Bronchial epithelial cell (primary cell): Measurements from ENCODE around the gene CACNA1D. TPM values are rescaled to one million over a fixed set of nuclear protein-coding genes. Genes with fewer than 3 reads are reported as not detected.
A peak's percentile ranks its signal among the peaks of the same experiment; 100 is the strongest.

Experiments used
- DNase-seq: peaks from one replicate; pipeline ENCODE4 v3.0.0-alpha.2; 2010; ENCODE audit warnings: low read depth
- FAIRE-seq: peaks from 2 replicates; lab custom pipeline; 2011; peaks lifted over from hg19 to GRCh38; lab: Jason Lieb, UNC
- H3K27me3 ChIP-seq: 2 replicates; pipeline ENCODE4 v1.5.1; 2011; ENCODE audit warnings: low read length; ENCODE audit not compliant: control insufficient read depth, insufficient read depth
- H3K36me3 ChIP-seq: 2 replicates; pipeline ENCODE4 v1.5.1; 2011; ENCODE audit warnings: low read length; ENCODE audit not compliant: control insufficient read depth, insufficient read depth
- H3K4me3 ChIP-seq: 2 replicates; pipeline ENCODE4 v1.5.1; 2011; ENCODE audit warnings: mild to moderate bottlenecking, low read depth, low read length, control low read depth
- CTCF ChIP-seq: IDR thresholded peaks from 2 replicates; pipeline ENCODE4 v1.5.1; 2011; ENCODE audit warnings: mild to moderate bottlenecking, moderate library complexity, low read length, control low read depth, inconsistent platforms; ENCODE audit not compliant: insufficient read depth, severe bottlenecking
- total RNA-seq: library from RNA; depleted of rRNA; stranded (reverse); fragments of >200 nt; gene quantifications from 2 replicates; pipeline ENCODE4 v1.2.1, GENCODE V29; 2014

CACNA1D gene
- total RNA-seq, 1 donor from 2014 or later = 0.26 TPM

GRCh38 chr3:53731934-53732624 lies 237.7 kb downstream of the CACNA1D start:
- DNase-seq = no peak
- H3K27me3 ChIP-seq = no peaks in the 10 kb centered on the region
- no peak for FAIRE-seq

GRCh38 chr3:53733446-53733845 lies 239.0 kb downstream of the CACNA1D start:
- FAIRE-seq = no peak
- DNase-seq = no peak
- no peaks in the 10 kb centered on the region for H3K27me3 ChIP-seq

More at GRCh38 chr3:53731934-53732624, 237.7 kb downstream of the CACNA1D start:
- H3K4me3 ChIP-seq = no peak overlapping the region
- TF ChIP-seq CTCF = no peak
- H3K36me3 ChIP-seq = no peaks in the 10 kb centered on the region

GRCh38 chr3:53739966-53740365 lies 245.6 kb downstream of the CACNA1D start:
- no peak overlapping the region for H3K4me3 ChIP-seq
- DNase-seq = no peak
- no peaks in the 10 kb centered on the region for H3K27me3 ChIP-seq
- peak; percentile 18 for FAIRE-seq
- no peaks in the 10 kb centered on the region for H3K36me3 ChIP-seq
- no peak for TF ChIP-seq CTCF

More at GRCh38 chr3:53733446-53733845, 239.0 kb downstream of the CACNA1D start:
- no peak overlapping the region for H3K4me3 ChIP-seq
- no peak for TF ChIP-seq CTCF
- no peaks in the 10 kb centered on the region for H3K36me3 ChIP-seq

GRCh38 chr3:53740956-53741355 lies 246.5 kb downstream of the CACNA1D start:
- Histone ChIP-seq H3K4me3 (no peak overlapping the region), H3K36me3 (no peaks in the 10 kb centered on the region), H3K27me3 (no peaks in the 10 kb centered on the region)
- DNase-seq (no peak), FAIRE-seq (no peak)
- TF ChIP-seq CTCF = no peak

- FAIRE-seq (no peak), DNase-seq (no peak)
- TF ChIP-seq CTCF = no peak
- Histone ChIP-seq H3K36me3 (no peaks in the 10 kb centered on the region), H3K27me3 (no peaks in the 10 kb centered on the region), H3K4me3 (no peak overlapping the region)
Measured at GRCh38 chr3:53744351-53744750, 249.9 kb downstream of the CACNA1D start.

- no peaks in the 10 kb centered on the region for H3K27me3 ChIP-seq
- FAIRE-seq (no peak), DNase-seq (no peak)
Measured at GRCh38 chr3:53747559-53747958, 253.1 kb downstream of the CACNA1D start.

More at GRCh38 chr3:53747559-53747958, 253.1 kb downstream of the CACNA1D start:
- no peak overlapping the region for H3K4me3 ChIP-seq
- no peaks in the 10 kb centered on the region for H3K36me3 ChIP-seq
- no peak for TF ChIP-seq CTCF
